ENCODE data around the gene LPAR1.

GRCh38 chr9:110975278-110975677 lies 63.0 kb downstream of the LPAR1 start:
- no peak for TF ChIP-seq POLR2A (IDR thresholded peaks at IDR 0.05)
- no peak for TF ChIP-seq CTCF (IDR thresholded peaks at IDR 0.05)

All from heart left ventricle (tissue), 13 donors.